ENCODE data around the gene PRRC2B. TPM values are rescaled to one million over a fixed set of nuclear protein-coding genes. Genes with fewer than 3 reads are reported as not detected.
"Not testable (repeated sequence)": the region's sequence is repeated elsewhere in the genome, so short reads cannot be mapped to it uniquely, and the experiment has no call there.

The PRRC2B gene
- total and polyA plus RNA-seq, 12 donors: 26.4 to 153 (median 126) TPM

- ATAC-seq: no peak
- DNase-seq: no peak
- intact Hi-C loops (cut with DNase I): no loop called here
- Histone ChIP-seq H3K27ac (no peak overlapping the region), H3K4me3 (no peak overlapping the region), H3K9me3 (peaks cover 0 to 17% (median 0%) of the 10 kb centered on the region in 11 donors), H3K27me3 (no peaks in the 10 kb centered on the region), H3K36me3 (peaks cover 0 to 88% (median 38%) of the 10 kb centered on the region in 9 donors), H3K4me1 (peaks cover 0 to 15% (median 5%) of the 10 kb centered on the region in 9 donors)
- no peak for TF ChIP-seq CTCF (IDR thresholded peaks at IDR 0.05)
- WGBS, 2 donors: 93 to 94% methylated on average over 15 of the region's 15 CpGs
Measured at GRCh38 chr9:131513177-131513576, 119.3 kb downstream of the PRRC2B start.

DNA sequence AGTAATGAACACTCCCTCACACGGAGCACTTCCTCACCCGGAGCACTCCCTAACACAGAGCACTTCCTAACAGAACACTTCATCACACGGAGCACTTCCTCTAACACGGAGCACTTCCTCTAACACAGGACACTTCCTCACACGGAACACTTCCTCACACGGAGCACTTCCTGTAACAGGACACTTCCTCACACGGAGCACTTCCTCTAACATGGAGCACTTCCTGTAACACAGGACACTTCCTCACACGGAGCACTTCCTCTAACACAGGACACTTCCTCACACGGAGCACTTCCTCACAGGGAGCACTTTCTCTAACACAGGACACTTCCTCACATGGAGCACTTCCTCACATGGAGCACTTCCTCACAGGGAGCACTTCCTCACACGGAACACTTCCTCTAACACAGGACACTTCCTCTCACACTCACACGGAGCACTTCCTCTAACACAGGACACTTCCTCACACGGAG lies 121.7 kb downstream of the PRRC2B start:
- H3K36me3 ChIP-seq: peaks cover 0 to 92% (median 50%) of the 10 kb centered on the region in 9 donors
- DNase-seq; intact Hi-C loops (cut with DNase I); H3K27ac ChIP-seq; H3K4me3 ChIP-seq; ATAC-seq; H3K27me3 ChIP-seq: not testable (repeated sequence)
- 68 to 72% methylated on average over 12 of the region's 12 CpGs for WGBS, 2 donors
- peaks cover 0 to 17% (median 0%) of the 10 kb centered on the region in 11 donors for H3K9me3 ChIP-seq
- H3K4me1 ChIP-seq: peaks cover 0 to 31% (median 10%) of the 10 kb centered on the region in 9 donors

DNA sequence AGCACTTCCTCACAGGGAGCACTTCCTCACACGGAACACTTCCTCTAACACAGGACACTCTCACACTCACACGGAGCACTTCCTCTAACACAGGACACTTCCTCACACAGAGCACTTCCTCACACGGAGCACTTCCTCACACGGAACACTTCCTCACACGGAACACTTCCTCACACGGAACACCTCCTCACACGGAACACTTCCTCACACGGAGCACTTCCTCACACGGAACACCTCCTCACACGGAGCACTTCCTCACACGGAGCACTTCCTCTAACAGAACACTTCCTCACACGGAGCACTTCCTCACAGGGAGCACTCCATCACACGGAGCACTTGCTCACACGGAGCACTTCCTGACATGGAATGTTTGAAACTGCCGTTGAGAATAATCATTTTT lies 122.2 kb downstream of the PRRC2B start:
- intact Hi-C loops (cut with DNase I): no loop called here
- H3K27me3 ChIP-seq: no peaks in the 10 kb centered on the region
- DNase-seq: no peak
- peaks cover 0 to 92% (median 50%) of the 10 kb centered on the region in 9 donors for H3K36me3 ChIP-seq
- H3K27ac ChIP-seq: no peak overlapping the region
- WGBS, 2 donors: 81 to 92% methylated on average over 15 of the region's 15 CpGs
- no peak for ATAC-seq
- H3K9me3 ChIP-seq: peaks cover 0 to 17% (median 0%) of the 10 kb centered on the region in 11 donors
- no peak overlapping the region for H3K4me3 ChIP-seq
- H3K4me1 ChIP-seq: peaks cover 0 to 31% (median 10%) of the 10 kb centered on the region in 9 donors
- no peak for TF ChIP-seq CTCF (IDR thresholded peaks at IDR 0.05)

GRCh38 chr9:131516930-131517329 lies 123.0 kb downstream of the PRRC2B start:
- intact Hi-C loops (cut with DNase I): loop anchor here in 1 of 10 donors (1.0 kb wide), 1 partner anchor 32 kb away; no protein-coding TSS in a partner anchor
- Histone ChIP-seq H3K27me3 (no peaks in the 10 kb centered on the region), H3K4me1 (peaks cover 0 to 31% (median 10%) of the 10 kb centered on the region in 9 donors), H3K9me3 (peaks cover 0 to 17% (median 0%) of the 10 kb centered on the region in 11 donors), H3K27ac (peak overlapping the region in 9 of 10 donors; percentile 55 to 89 (median 72)), H3K36me3 (peaks cover 0 to 92% (median 50%) of the 10 kb centered on the region in 9 donors), H3K4me3 (no peak overlapping the region)
- no peak for TF ChIP-seq CTCF (IDR thresholded peaks at IDR 0.05)
- ATAC-seq (peak; percentile 21 to 76 (median 53)), DNase-seq (no peak)
- 74 to 77% methylated on average over 9 of the region's 9 CpGs for WGBS, 2 donors

DNA sequence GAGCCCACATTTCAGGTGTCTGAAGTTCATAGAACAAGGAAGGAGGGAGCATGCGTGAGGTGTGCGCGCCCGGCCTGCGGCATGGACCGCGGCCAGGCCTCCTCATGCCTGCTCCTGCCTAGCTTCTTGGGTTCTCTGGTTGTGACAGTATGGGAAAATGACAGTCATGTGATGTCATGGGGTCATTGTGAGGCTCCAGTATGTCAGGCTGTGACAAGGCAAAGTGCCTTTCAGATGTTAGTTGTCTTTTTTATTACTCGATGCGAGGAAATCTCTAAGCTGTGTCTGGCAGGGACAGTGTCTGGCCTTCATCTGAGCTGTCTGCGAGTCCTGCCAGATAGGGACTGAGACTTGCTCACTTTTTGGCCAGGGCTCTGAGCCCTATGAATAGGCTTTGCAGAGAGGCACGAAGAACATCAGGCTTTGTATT lies 123.9 kb downstream of the PRRC2B start:
- Histone ChIP-seq H3K36me3 (peaks cover 0 to 92% (median 49%) of the 10 kb centered on the region in 9 donors), H3K27ac (peak overlapping the region in 9 of 10 donors; percentile 55 to 89 (median 72)), H3K4me3 (no peak overlapping the region), H3K27me3 (no peaks in the 10 kb centered on the region), H3K9me3 (peaks cover 0 to 17% (median 0%) of the 10 kb centered on the region in 11 donors), H3K4me1 (peaks cover 0 to 31% (median 10%) of the 10 kb centered on the region in 9 donors)
- peak in 1 of 2 donors; percentile 62 for DNase-seq
- peak; percentile 81 to 91 (median 88) for ATAC-seq
- intact Hi-C loops (cut with DNase I): loop anchor here in 1 of 10 donors (1.0 kb wide), 1 partner anchor 32 kb away; no protein-coding TSS in a partner anchor
- WGBS, 2 donors: 44 to 67% methylated on average over 11 of the region's 11 CpGs
- TF ChIP-seq CTCF (IDR thresholded peaks at IDR 0.05): no peak
